ENCODE data around the gene SCCPDH. TPM values are rescaled to one million over a fixed set of nuclear protein-coding genes. Genes with fewer than 3 reads are reported as not detected.

The SCCPDH gene
- total RNA-seq, 4 donors from 2014 or later, result 46.2 to 80.7 (median 53.5) TPM

DNA sequence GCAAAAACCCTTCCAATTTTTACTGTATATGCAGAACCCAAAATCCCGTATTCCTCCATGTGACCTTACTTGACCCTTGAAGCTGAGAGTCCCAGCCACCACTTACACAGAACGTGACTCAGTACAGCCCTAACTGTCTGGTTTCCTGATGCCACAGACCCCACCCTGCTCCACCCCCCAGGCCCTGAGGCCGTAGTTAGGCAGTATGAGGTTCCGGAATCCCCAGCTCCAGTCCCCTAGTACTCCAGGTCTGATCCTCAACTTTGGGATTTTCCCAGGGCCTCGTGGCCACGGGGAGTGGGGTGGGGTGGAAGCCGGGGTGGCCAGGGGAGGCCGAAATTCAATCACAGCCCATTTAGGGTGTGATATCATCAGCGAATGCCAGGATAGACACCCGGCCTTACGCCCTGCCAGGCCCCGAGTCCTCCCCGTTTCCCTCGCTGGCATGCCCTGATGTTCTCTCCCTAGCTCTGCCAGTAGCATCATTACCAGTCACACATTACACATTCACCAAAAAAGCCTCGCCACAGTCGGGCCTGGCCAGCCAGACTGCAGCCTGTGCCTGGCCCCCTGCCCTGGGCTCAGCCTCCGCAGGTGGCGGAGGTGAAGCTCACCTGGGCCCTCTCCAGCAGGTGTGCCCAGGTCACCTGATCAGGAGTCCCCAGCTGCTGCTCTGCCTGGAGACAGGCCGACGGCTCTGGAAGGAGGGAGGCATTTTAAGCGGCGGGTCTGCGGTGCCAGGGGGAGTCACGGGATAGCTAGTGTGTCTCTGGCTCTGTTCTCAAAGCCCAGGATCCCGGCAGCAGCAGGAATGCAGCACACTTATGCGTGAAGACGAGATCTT lies 70.8 kb downstream of the SCCPDH start:
- TF ChIP-seq, protein P1, sequence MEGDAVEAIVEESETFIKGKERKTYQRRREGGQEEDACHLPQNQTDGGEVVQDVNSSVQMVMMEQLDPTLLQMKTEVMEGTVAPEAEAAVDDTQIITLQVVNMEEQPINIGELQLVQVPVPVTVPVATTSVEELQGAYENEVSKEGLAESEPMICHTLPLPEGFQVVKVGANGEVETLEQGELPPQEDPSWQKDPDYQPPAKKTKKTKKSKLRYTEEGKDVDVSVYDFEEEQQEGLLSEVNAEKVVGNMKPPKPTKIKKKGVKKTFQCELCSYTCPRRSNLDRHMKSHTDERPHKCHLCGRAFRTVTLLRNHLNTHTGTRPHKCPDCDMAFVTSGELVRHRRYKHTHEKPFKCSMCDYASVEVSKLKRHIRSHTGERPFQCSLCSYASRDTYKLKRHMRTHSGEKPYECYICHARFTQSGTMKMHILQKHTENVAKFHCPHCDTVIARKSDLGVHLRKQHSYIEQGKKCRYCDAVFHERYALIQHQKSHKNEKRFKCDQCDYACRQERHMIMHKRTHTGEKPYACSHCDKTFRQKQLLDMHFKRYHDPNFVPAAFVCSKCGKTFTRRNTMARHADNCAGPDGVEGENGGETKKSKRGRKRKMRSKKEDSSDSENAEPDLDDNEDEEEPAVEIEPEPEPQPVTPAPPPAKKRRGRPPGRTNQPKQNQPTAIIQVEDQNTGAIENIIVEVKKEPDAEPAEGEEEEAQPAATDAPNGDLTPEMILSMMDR (IDR thresholded peaks at IDR 0.05; ENCODE audit: low read depth), result no peak

DNA sequence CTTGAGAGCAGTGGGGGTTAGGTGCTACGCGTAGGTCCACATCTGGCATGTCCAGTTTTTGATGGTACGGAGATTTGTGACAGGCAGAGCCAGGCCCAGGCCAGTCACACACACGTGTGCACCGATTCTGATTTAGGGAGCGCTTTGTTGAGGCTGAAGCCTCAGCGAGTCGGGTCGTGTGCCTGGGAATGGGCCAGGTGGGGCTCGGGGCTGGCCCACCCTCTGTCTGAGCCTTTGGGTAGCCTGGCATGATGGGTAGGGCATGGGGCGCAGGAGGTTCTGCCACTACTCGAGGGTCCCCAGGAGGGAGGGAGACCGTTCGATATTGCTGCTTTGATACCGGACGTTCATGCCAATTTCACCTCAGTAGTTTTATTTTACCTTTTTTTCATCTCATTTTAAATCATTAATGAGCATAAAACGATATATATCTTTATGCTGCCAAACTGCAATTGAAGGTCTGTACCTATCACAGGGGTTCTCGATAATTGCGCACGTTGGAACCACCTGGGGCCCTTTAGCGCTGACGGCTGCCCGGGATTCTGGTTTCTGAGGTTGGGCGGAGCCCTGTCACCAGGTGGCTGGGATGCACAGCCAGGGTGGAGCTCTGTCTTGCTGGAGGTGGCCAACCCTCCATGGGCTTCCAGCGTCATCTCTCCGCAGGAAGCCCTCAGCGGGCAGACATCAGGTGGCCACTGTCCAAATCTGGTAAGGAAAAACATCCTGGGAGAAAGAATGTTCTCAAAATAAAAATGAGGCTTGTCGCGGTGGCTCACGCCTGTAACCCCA lies 71.9 kb downstream of the SCCPDH start:
- TF ChIP-seq, protein P1 (IDR thresholded peaks at IDR 0.05; ENCODE audit: low read depth), result no peak

DNA sequence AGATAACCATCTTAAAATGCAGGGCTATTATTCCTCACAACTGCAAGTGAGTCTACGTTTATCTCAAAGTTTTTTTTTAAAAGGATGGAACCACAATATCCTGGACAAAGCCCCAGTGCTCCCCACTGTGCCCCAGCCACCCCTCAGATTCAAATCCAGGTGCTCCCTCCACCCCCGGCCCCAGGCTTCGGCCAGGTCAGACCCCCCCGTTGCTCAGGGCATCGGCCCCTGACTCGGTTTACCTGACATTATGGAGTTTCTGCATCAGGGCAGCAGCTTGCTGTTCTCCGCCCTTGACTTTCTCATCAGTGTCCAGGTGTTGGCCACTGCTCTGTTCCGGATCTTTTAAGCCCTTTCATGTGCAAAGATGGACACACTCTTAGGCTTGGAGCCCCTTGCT lies 72.9 kb downstream of the SCCPDH start:
- TF ChIP-seq, protein P1 (IDR thresholded peaks at IDR 0.05; ENCODE audit: low read depth), result no peak

DNA sequence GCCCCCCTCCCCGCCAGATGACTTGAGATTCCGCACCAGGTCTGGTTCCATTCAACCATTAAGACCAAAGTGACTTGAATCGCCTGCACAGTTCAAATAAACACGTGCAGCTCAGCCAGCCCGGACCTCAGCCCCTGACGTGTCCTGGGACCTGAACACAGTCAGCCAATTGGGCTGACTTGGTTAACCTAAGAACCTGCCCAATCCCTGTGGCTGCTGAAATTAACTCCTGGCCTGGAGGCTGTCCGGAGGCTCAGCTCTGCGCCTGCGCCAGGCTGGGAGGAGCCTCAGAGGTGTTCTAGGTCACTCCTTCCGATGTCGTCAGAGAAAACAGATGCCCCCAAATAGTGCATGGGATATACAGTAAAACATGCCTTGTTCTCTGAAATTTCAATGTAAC lies 73.4 kb downstream of the SCCPDH start:
- TF ChIP-seq, protein P1 (IDR thresholded peaks at IDR 0.05; ENCODE audit: low read depth), result no peak

DNA sequence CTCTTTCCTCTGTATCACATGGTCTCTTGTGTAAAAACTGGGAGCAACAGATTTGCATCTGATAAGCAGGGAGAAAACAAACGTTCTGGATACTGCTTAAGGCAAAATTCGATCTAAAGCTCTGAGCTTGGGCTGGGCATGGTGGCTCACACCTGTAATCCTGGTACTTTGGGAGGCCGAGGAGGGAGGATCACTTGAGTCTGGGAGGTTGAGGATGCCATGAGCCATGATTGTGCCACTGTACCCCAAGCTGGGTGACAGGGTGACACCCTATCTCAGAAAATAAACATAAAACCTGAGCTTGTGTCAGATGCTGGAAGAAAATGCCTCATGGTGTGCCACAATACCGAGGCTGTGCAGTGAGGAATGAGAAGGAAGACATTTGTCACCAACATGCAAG lies 73.9 kb downstream of the SCCPDH start:
- TF ChIP-seq, protein P1 (IDR thresholded peaks at IDR 0.05; ENCODE audit: low read depth), result no peak

DNA sequence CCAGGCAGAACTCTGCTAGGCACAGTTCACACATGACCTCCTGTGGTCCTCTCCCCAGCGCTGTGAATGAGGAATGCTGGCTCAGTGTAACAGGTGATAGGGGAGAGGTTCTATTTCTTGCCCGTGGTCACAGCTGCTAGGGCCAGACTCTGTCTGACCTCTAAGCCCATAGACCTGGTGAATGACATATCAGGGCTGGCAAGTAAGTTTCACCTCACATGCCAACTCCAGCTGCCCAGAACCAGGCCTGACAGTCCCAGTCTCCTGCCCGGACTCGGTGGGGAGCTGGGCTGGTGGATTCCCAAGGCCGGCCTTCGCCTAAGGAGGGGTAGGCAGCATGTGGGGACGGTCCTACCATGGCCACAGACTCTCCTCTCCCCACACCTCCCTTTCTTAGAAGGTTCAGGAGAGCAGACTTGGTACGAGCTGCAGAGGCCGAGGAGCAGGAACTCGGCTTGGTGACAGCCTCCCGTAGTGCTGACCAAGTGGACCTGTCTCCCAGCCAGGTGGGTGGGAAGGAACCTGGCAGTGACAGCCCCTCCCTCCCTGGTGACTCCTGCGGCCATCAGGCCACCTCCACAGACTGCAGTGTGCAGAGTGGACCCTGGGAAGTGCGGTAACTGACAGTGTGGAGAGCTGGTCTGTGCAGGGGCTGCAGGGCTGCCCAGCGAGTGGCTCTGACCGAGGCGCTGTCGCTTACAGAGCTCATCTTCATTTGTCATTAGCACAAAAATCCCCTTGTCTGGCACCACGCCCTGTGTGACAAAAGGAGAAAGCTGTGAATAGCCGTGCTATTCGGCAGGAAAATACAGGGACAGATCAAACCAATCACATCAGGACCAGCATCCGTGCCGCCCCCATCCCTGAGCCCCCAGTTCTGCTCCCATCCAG lies 74.6 kb downstream of the SCCPDH start:
- TF ChIP-seq, protein P1 (IDR thresholded peaks at IDR 0.05; ENCODE audit: low read depth), result no peak

Measured in subcutaneous adipose tissue (tissue), 4 donors.